ENCODE data around the gene SLC5A2.

Gene SLC5A2

DNA sequence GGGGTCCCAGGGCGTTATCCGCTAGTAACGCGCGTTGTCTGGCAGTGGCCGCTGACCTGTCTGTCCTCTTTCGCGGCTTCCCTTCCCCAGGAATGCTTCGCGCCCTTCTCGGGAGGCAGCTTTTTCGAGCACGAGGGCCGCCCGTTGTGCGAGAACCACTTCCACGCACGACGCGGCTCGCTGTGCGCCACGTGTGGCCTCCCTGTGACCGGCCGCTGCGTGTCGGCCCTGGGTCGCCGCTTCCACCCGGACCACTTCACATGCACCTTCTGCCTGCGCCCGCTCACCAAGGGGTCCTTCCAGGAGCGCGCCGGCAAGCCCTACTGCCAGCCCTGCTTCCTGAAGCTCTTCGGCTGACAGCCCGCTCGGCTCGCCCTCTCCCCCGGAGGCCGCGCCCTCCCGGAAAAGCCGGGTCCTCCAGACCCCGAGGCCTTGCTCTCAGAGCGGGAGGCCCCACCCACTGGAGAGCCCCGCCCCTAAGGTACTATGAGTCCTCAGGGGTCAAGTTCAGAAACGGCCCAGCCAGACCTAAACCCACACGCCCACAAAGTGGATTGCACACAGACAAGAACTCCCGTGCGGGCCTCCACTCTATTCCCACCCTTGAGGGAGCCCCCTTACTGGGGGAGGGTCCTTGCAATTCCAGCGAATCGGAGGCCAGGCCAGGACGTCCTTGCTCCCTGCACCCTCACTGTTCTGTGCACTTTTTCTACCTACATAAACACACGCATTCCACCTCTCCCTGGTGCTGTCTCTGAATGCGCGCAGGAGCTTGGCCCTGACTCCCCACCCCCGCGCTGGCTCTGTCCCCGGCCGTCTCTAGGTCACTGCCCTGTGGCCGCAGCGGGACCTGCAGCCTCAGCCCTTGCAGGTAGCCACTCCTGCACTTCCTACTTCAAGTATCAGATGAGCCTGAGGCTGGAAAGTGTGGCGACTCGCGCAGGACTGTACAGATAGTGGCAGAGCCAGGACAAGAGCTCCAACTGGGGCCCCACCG, 5.4 kb upstream of the SLC5A2 start:
- Histone ChIP-seq H3K4me3 (ENCODE audit: low read length in 2 of 2) (peak overlapping the region in 1 of 2 donors; percentile 74), H3K4me2 (ENCODE audit: insufficient read depth, low read length, poor library complexity, severe bottlenecking) (peak overlapping the region; percentile 89), H3K9ac (ENCODE audit: low read depth, low read length, poor library complexity) (peak overlapping the region; percentile 92), H2BK5ac (ENCODE audit: low read length) (no peak overlapping the region), H2BK15ac (ENCODE audit: low read length) (no peak overlapping the region), H3K4ac (ENCODE audit: low read length) (no peak overlapping the region), H2AFZ (ENCODE audit: low read length) (no peak overlapping the region), H2BK12ac (ENCODE audit: low read length) (no peak overlapping the region), H2AK5ac (ENCODE audit: low read depth, low read length) (peak overlapping the region; percentile 94), H4K91ac (ENCODE audit: low read depth, low read length, poor library complexity) (no peak overlapping the region), H3K18ac (ENCODE audit: low read length) (peak overlapping the region; percentile 70), H3K27me3 (ENCODE audit: control insufficient read depth in 3 of 3, insufficient read depth in 3 of 3, low read depth in 1 of 3, low read length in 3 of 3) (peaks cover 0 to 83% (median 30%) of the 10 kb centered on the region in 3 experiments), H3K9me3 (replicated peaks in 1 of 2; ENCODE audit: control insufficient read depth in 2 of 2, insufficient read depth in 1 of 2, low read depth in 1 of 2, low read length in 2 of 2) (peaks cover 0 to 6% of the 10 kb centered on the region in 2 donors), H4K8ac (ENCODE audit: low read depth, low read length) (no peak overlapping the region), H3K27ac (replicated peaks; ENCODE audit: low read length) (no peak overlapping the region), H3K23ac (ENCODE audit: low read depth, low read length, poor library complexity) (peak overlapping the region; percentile 89), H3K79me1 (ENCODE audit: low read depth, low read length) (peaks cover 2% of the 10 kb centered on the region), H3K4me1 (ENCODE audit: control insufficient read depth in 2 of 2, insufficient read depth in 1 of 2, low read depth in 1 of 2, low read length in 2 of 2) (peaks cover 0 to 7% of the 10 kb centered on the region in 2 donors), H3K14ac (ENCODE audit: low read length) (peak overlapping the region; percentile 94), H2BK120ac (ENCODE audit: low read depth, low read length) (no peak overlapping the region), H3K36me3 (replicated peaks in 1 of 2; ENCODE audit: control insufficient read depth in 2 of 2, insufficient read depth in 2 of 2, low read length in 2 of 2) (peaks cover 0 to 36% of the 10 kb centered on the region in 2 donors)
- no CpG with 5 or more reads among the region's 67 CpGs for WGBS, 2 donors (ENCODE audit: extremely low coverage in 2 of 2, insufficient read length in 2 of 2, insufficient replicate concordance in 1 of 2)
- DNase-seq (ENCODE audit: low spot score): no peak

DNA sequence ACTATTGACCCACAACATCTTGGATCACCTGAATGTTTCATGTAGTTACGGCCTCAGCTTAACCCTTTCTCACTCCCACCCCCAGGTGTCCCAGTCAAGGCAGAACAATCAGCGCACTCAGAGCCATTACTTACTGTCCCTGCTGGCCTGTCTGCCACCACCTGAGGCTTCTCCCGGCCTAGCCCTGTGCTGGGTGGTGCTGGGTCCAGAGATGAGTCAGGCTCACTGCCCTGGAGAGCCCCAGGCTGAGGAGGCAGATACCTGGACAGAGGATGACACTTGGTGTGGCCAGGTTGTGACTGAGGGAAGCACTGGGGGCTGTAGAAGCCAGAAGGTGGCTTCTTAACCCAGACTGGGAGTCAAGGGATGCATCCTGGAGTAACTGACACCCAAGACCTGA, 4.0 kb upstream of the SLC5A2 start:
- Histone ChIP-seq H3K79me1 (ENCODE audit: low read depth, low read length) (peaks cover 2% of the 10 kb centered on the region), H2BK5ac (ENCODE audit: low read length) (no peak overlapping the region), H3K4me1 (ENCODE audit: control insufficient read depth in 2 of 2, insufficient read depth in 1 of 2, low read depth in 1 of 2, low read length in 2 of 2) (peaks cover 0 to 6% of the 10 kb centered on the region in 2 donors), H2BK120ac (ENCODE audit: low read depth, low read length) (no peak overlapping the region), H3K27ac (replicated peaks; ENCODE audit: low read length) (no peak overlapping the region), H3K9me3 (replicated peaks in 1 of 2; ENCODE audit: control insufficient read depth in 2 of 2, insufficient read depth in 1 of 2, low read depth in 1 of 2, low read length in 2 of 2) (peaks cover 0 to 2% of the 10 kb centered on the region in 2 donors), H2AK5ac (ENCODE audit: low read depth, low read length) (no peak overlapping the region), H2AFZ (ENCODE audit: low read length) (no peak overlapping the region), H2BK15ac (ENCODE audit: low read length) (no peak overlapping the region), H3K4me2 (ENCODE audit: insufficient read depth, low read length, poor library complexity, severe bottlenecking) (no peak overlapping the region), H3K4ac (ENCODE audit: low read length) (no peak overlapping the region), H3K9ac (ENCODE audit: low read depth, low read length, poor library complexity) (no peak overlapping the region), H4K8ac (ENCODE audit: low read depth, low read length) (peak overlapping the region; percentile 97), H3K27me3 (ENCODE audit: control insufficient read depth in 3 of 3, insufficient read depth in 3 of 3, low read depth in 1 of 3, low read length in 3 of 3) (peaks cover 0 to 72% (median 24%) of the 10 kb centered on the region in 3 experiments), H3K14ac (ENCODE audit: low read length) (peak overlapping the region; percentile 57), H3K4me3 (ENCODE audit: low read length in 2 of 2) (no peak overlapping the region), H3K36me3 (replicated peaks in 1 of 2; ENCODE audit: control insufficient read depth in 2 of 2, insufficient read depth in 2 of 2, low read length in 2 of 2) (peaks cover 0 to 26% of the 10 kb centered on the region in 2 donors), H2BK12ac (ENCODE audit: low read length) (no peak overlapping the region), H3K23ac (ENCODE audit: low read depth, low read length, poor library complexity) (no peak overlapping the region), H3K18ac (ENCODE audit: low read length) (no peak overlapping the region), H4K91ac (ENCODE audit: low read depth, low read length, poor library complexity) (no peak overlapping the region)
- no CpG with 5 or more reads among the region's 3 CpGs for WGBS, 2 donors (ENCODE audit: extremely low coverage in 2 of 2, insufficient read length in 2 of 2, insufficient replicate concordance in 1 of 2)
- DNase-seq (ENCODE audit: low spot score): no peak

DNA sequence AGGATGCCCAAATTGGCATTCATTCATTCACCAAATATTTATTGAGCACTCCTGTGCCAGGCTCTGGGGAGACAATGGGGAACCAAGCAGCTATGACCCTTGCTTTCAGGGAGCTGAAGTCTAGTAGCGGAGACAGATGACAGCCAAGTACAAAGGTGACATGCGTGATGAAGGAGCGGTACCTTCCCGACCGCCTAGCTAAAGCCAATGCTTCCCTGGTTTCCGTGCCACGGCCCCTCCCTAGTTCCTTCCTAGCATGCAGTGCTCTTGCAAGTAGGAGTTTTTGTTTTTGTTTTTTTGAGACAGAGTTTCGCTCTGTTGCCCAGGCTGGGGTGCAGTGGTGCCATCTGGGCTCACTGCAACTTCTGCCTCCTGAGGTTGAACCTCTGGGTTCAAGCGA, 3.2 kb upstream of the SLC5A2 start:
- Histone ChIP-seq H3K14ac (ENCODE audit: low read length) (no peak overlapping the region), H3K9ac (ENCODE audit: low read depth, low read length, poor library complexity) (no peak overlapping the region), H2BK5ac (ENCODE audit: low read length) (no peak overlapping the region), H3K36me3 (replicated peaks in 1 of 2; ENCODE audit: control insufficient read depth in 2 of 2, insufficient read depth in 2 of 2, low read length in 2 of 2) (peaks cover 0 to 18% of the 10 kb centered on the region in 2 donors), H3K4me1 (ENCODE audit: control insufficient read depth in 2 of 2, insufficient read depth in 1 of 2, low read depth in 1 of 2, low read length in 2 of 2) (peaks cover 4 to 6% of the 10 kb centered on the region in 2 donors), H3K9me3 (replicated peaks in 1 of 2; ENCODE audit: control insufficient read depth in 2 of 2, insufficient read depth in 1 of 2, low read depth in 1 of 2, low read length in 2 of 2) (peaks cover 0 to 2% of the 10 kb centered on the region in 2 donors), H3K4me2 (ENCODE audit: insufficient read depth, low read length, poor library complexity, severe bottlenecking) (no peak overlapping the region), H3K27ac (replicated peaks; ENCODE audit: low read length) (no peak overlapping the region), H2BK12ac (ENCODE audit: low read length) (no peak overlapping the region), H2BK120ac (ENCODE audit: low read depth, low read length) (no peak overlapping the region), H3K23ac (ENCODE audit: low read depth, low read length, poor library complexity) (no peak overlapping the region), H3K79me1 (ENCODE audit: low read depth, low read length) (peaks cover 2% of the 10 kb centered on the region), H4K91ac (ENCODE audit: low read depth, low read length, poor library complexity) (no peak overlapping the region), H2AK5ac (ENCODE audit: low read depth, low read length) (no peak overlapping the region), H3K4ac (ENCODE audit: low read length) (no peak overlapping the region), H4K8ac (ENCODE audit: low read depth, low read length) (no peak overlapping the region), H3K27me3 (ENCODE audit: control insufficient read depth in 3 of 3, insufficient read depth in 3 of 3, low read depth in 1 of 3, low read length in 3 of 3) (peaks cover 2 to 68% (median 21%) of the 10 kb centered on the region in 3 experiments), H2BK15ac (ENCODE audit: low read length) (no peak overlapping the region), H3K4me3 (ENCODE audit: low read length in 2 of 2) (no peak overlapping the region), H3K18ac (ENCODE audit: low read length) (no peak overlapping the region), H2AFZ (ENCODE audit: low read length) (no peak overlapping the region)
- whole genome bisulfite sequencing, 2 donors (ENCODE audit: extremely low coverage in 2 of 2, insufficient read length in 2 of 2, insufficient replicate concordance in 1 of 2): no CpG with 5 or more reads among the region's 9 CpGs
- DNase-seq (ENCODE audit: low spot score): no peak

GRCh38 chr16:31480851-31481536, 1.9 kb upstream of the SLC5A2 start:
- WGBS, 2 donors (ENCODE audit: extremely low coverage in 2 of 2, insufficient read length in 2 of 2, insufficient replicate concordance in 1 of 2): no CpG with 5 or more reads among the region's 7 CpGs
- H3K27me3 ChIP-seq (ENCODE audit: control insufficient read depth in 3 of 3, insufficient read depth in 3 of 3, low read depth in 1 of 3, low read length in 3 of 3): peaks cover 8 to 68% (median 17%) of the 10 kb centered on the region in 3 experiments
- no peak overlapping the region for H3K4me2 ChIP-seq (ENCODE audit: insufficient read depth, low read length, poor library complexity, severe bottlenecking)

More at GRCh38 chr16:31480851-31481536, 1.9 kb upstream of the SLC5A2 start:
- Histone ChIP-seq H3K23ac (ENCODE audit: low read depth, low read length, poor library complexity) (no peak overlapping the region), H3K14ac (ENCODE audit: low read length) (no peak overlapping the region), H3K79me1 (ENCODE audit: low read depth, low read length) (peaks cover 2% of the 10 kb centered on the region), H2AFZ (ENCODE audit: low read length) (no peak overlapping the region), H3K4ac (ENCODE audit: low read length) (no peak overlapping the region), H3K9me3 (replicated peaks in 1 of 2; ENCODE audit: control insufficient read depth in 2 of 2, insufficient read depth in 1 of 2, low read depth in 1 of 2, low read length in 2 of 2) (peaks cover 0 to 2% of the 10 kb centered on the region in 2 donors), H4K8ac (ENCODE audit: low read depth, low read length) (no peak overlapping the region), H2BK15ac (ENCODE audit: low read length) (no peak overlapping the region), H3K9ac (ENCODE audit: low read depth, low read length, poor library complexity) (no peak overlapping the region), H3K36me3 (replicated peaks in 1 of 2; ENCODE audit: control insufficient read depth in 2 of 2, insufficient read depth in 2 of 2, low read length in 2 of 2) (peaks cover 0 to 7% of the 10 kb centered on the region in 2 donors), H3K18ac (ENCODE audit: low read length) (no peak overlapping the region), H3K4me1 (ENCODE audit: control insufficient read depth in 2 of 2, insufficient read depth in 1 of 2, low read depth in 1 of 2, low read length in 2 of 2) (peaks cover 4 to 6% of the 10 kb centered on the region in 2 donors), H2AK5ac (ENCODE audit: low read depth, low read length) (no peak overlapping the region), H3K27ac (replicated peaks; ENCODE audit: low read length) (no peak overlapping the region), H3K4me3 (ENCODE audit: low read length in 2 of 2) (no peak overlapping the region), H2BK5ac (ENCODE audit: low read length) (no peak overlapping the region), H4K91ac (ENCODE audit: low read depth, low read length, poor library complexity) (no peak overlapping the region), H2BK120ac (ENCODE audit: low read depth, low read length) (no peak overlapping the region), H2BK12ac (ENCODE audit: low read length) (no peak overlapping the region)
- DNase-seq (ENCODE audit: low spot score): no peak
